Measurements from ENCODE around the gene COX7B2. TPM values are rescaled to one million over a fixed set of nuclear protein-coding genes. Genes with fewer than 3 reads are reported as not detected.

COX7B2 gene
- total RNA-seq, 1 experiment from 2014 or later, result not detected

GRCh38 chr4:46850026-46850425, 59.0 kb downstream of the COX7B2 start:
- H3K27me3 ChIP-seq (ENCODE audit: insufficient read depth, low read length), result no peaks in the 10 kb centered on the region
- no peaks in the 10 kb centered on the region for H4K20me1 ChIP-seq (ENCODE audit: insufficient read depth)
- no peak overlapping the region for H2AFZ ChIP-seq (ENCODE audit: low read depth, low read length, poor library complexity, severe bottlenecking)
- H3K79me2 ChIP-seq (ENCODE audit: insufficient read depth, low read length), result no peaks in the 10 kb centered on the region
- intact Hi-C loops (cut with micrococcal nuclease), result no loop called here
- BruUV-seq (replicated peaks), result no TSS peak
- no peaks in the 10 kb centered on the region for H3K9me2 ChIP-seq (ENCODE audit: insufficient read depth)
- POLR2A ChIA-PET, result no interaction called here
- H3K4me3 ChIP-seq (replicated peaks in 1 of 2; ENCODE audit: low read depth in 1 of 2, low read length in 2 of 2), result no peak overlapping the region
- no peaks in the 10 kb centered on the region for H3K4me1 ChIP-seq (ENCODE audit: control insufficient read depth in 1 of 2, insufficient read depth in 2 of 2, low read length in 2 of 2)
- H3K4me2 ChIP-seq (ENCODE audit: low read length), result no peak overlapping the region
- no peak for DNase-seq (ENCODE audit: low read depth, low spot score)
- no peak overlapping the region for H3K27ac ChIP-seq (ENCODE audit: low read depth, low read length)
- no peak overlapping the region for H3K9ac ChIP-seq (ENCODE audit: low read length)
- ATAC-seq, result no peak
- H3K36me3 ChIP-seq (ENCODE audit: control insufficient read depth in 1 of 2, insufficient read depth in 2 of 2, low read length in 2 of 2), result no peaks in the 10 kb centered on the region
- H3K9me3 ChIP-seq (ENCODE audit: control insufficient read depth in 1 of 2, insufficient read depth in 1 of 2, low read depth in 1 of 2, low read length in 2 of 2), result no peaks in the 10 kb centered on the region
- TF ChIP-seq TCF7L2 (IDR thresholded peaks at IDR 0.05; ENCODE audit: borderline replicate concordance, extremely low read depth, insufficient read depth, insufficient read length), result no peak
- no peak for TF ChIP-seq CEBPB (IDR thresholded peaks at IDR 0.05; ENCODE audit: low read depth)
- TF ChIP-seq, protein P1, sequence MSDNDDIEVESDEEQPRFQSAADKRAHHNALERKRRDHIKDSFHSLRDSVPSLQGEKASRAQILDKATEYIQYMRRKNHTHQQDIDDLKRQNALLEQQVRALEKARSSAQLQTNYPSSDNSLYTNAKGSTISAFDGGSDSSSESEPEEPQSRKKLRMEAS (IDR thresholded peaks at IDR 0.05), result no peak
- no peak for TF ChIP-seq SIN3A (IDR thresholded peaks at IDR 0.05; ENCODE audit: low read depth)
- TF ChIP-seq, protein P2, sequence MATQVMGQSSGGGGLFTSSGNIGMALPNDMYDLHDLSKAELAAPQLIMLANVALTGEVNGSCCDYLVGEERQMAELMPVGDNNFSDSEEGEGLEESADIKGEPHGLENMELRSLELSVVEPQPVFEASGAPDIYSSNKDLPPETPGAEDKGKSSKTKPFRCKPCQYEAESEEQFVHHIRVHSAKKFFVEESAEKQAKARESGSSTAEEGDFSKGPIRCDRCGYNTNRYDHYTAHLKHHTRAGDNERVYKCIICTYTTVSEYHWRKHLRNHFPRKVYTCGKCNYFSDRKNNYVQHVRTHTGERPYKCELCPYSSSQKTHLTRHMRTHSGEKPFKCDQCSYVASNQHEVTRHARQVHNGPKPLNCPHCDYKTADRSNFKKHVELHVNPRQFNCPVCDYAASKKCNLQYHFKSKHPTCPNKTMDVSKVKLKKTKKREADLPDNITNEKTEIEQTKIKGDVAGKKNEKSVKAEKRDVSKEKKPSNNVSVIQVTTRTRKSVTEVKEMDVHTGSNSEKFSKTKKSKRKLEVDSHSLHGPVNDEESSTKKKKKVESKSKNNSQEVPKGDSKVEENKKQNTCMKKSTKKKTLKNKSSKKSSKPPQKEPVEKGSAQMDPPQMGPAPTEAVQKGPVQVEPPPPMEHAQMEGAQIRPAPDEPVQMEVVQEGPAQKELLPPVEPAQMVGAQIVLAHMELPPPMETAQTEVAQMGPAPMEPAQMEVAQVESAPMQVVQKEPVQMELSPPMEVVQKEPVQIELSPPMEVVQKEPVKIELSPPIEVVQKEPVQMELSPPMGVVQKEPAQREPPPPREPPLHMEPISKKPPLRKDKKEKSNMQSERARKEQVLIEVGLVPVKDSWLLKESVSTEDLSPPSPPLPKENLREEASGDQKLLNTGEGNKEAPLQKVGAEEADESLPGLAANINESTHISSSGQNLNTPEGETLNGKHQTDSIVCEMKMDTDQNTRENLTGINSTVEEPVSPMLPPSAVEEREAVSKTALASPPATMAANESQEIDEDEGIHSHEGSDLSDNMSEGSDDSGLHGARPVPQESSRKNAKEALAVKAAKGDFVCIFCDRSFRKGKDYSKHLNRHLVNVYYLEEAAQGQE (IDR thresholded peaks at IDR 0.05; ENCODE audit: low read depth), result no peak
- CTCF ChIA-PET, result no interaction called here
- RAD21 ChIA-PET (ENCODE audit: low non-redundant PET in 1 of 2, low total read pairs in 2 of 2, uncharacterized antibody in 2 of 2, unreplicated experiment in 2 of 2), result no interaction called here

Measured in HCT116 (cell line).